CD4-positive, alpha-beta T cell treated with Interleukin-12 subunit alpha and Interleukin-12 subunit beta, for 1 hour (primary cell): ENCODE measurements around the gene UMODL1.

Source experiments
- DNase-seq: peaks from one replicate; pipeline ENCODE4 v3.0.0-alpha.2; 2020

Gene UMODL1

GRCh38 chr21:42120101-42120902 lies 49.2 kb downstream of the UMODL1 start:
- no peak for DNase-seq

GRCh38 chr21:42120903-42121535 lies 49.9 kb downstream of the UMODL1 start:
- DNase-seq = no peak

GRCh38 chr21:42121794-42122193 lies 50.7 kb downstream of the UMODL1 start:
- no peak for DNase-seq

- no peak for DNase-seq
These were observed 51.3 kb downstream of the UMODL1 start for GRCh38 chr21:42122398-42122797.

- DNase-seq = no peak
These were observed 51.7 kb downstream of the UMODL1 start for GRCh38 chr21:42122808-42123207.

GRCh38 chr21:42123219-42123908 lies 52.2 kb downstream of the UMODL1 start:
- no peak for DNase-seq

GRCh38 chr21:42124081-42124480 lies 53.0 kb downstream of the UMODL1 start:
- no peak for DNase-seq

GRCh38 chr21:42124826-42125570 lies 53.9 kb downstream of the UMODL1 start:
- DNase-seq = no peak

GRCh38 chr21:42125571-42126544 lies 54.7 kb downstream of the UMODL1 start:
- no peak for DNase-seq

GRCh38 chr21:42127164-42128150 lies 56.3 kb downstream of the UMODL1 start:
- DNase-seq = no peak

GRCh38 chr21:42129300-42130266 lies 58.5 kb downstream of the UMODL1 start:
- no peak for DNase-seq

- DNase-seq = no peak
These were observed 59.3 kb downstream of the UMODL1 start for GRCh38 chr21:42130441-42130840.

GRCh38 chr21:42132183-42132582 lies 61.1 kb downstream of the UMODL1 start:
- no peak for DNase-seq

GRCh38 chr21:42133131-42133530 lies 62.0 kb downstream of the UMODL1 start:
- DNase-seq = no peak

- no peak for DNase-seq
These were observed 64.4 kb downstream of the UMODL1 start for GRCh38 chr21:42135386-42136052.

GRCh38 chr21:42137191-42137904 lies 66.2 kb downstream of the UMODL1 start:
- DNase-seq = no peak

- DNase-seq = no peak
These were observed 69.2 kb downstream of the UMODL1 start for GRCh38 chr21:42140196-42140934.
